CD4-positive, alpha-beta T cell treated with Interleukin-17A for 4 hours (primary cell): Measurements from ENCODE around the gene CABYR.

Experiments
- DNase-seq: peaks from one replicate; pipeline ENCODE4 v3.0.0-alpha.2; 2020; ENCODE audit warnings: mixed read lengths

The CABYR gene

GRCh38 chr18:24195296-24196053 is 56.6 kb downstream of the CABYR start:
- no peak for DNase-seq

GRCh38 chr18:24196764-24197163 is 57.9 kb downstream of the CABYR start:
- no peak for DNase-seq

- no peak for DNase-seq
Measured at GRCh38 chr18:24197412-24197811, 58.5 kb downstream of the CABYR start.

- DNase-seq: no peak
Measured at GRCh38 chr18:24198461-24198860, 59.6 kb downstream of the CABYR start.

GRCh38 chr18:24199372-24199962 is 60.6 kb downstream of the CABYR start:
- DNase-seq: no peak

- no peak for DNase-seq
Measured at GRCh38 chr18:24200494-24201290, 61.8 kb downstream of the CABYR start.

- no peak for DNase-seq
Measured at GRCh38 chr18:24201699-24202687, 63.1 kb downstream of the CABYR start.

GRCh38 chr18:24204904-24205303 is 66.0 kb downstream of the CABYR start:
- DNase-seq: no peak

- DNase-seq: no peak
Measured at GRCh38 chr18:24208270-24209035, 69.6 kb downstream of the CABYR start.

- DNase-seq: no peak
Measured at GRCh38 chr18:24209558-24209957, 70.7 kb downstream of the CABYR start.
